Adrenal gland (tissue), 12 donors: ENCODE data around the gene TANK. TPM values are rescaled to one million over a fixed set of nuclear protein-coding genes. Genes with fewer than 3 reads are reported as not detected.

Source experiments
- DNase-seq, 7 donors: peaks; one replicate each; pipeline ENCODE4 v3.0.0-alpha.2; 2019 to 2020
- H3K27ac ChIP-seq, 5 donors: fragments of 200-600 bp; sonication (generic) in 4 of 5; 1 replicate in 3 of 5; 2 replicates in 2 of 5; pipeline versions ENCODE4 v1.5.1 to v1.8.0; 2016 to 2020; ENCODE audit warnings: mild to moderate bottlenecking in 1 of 5
- H3K27me3 ChIP-seq: fragments of 200-600 bp; 2 replicates; pipeline ENCODE4 v1.8.0; 2021
- H3K36me3 ChIP-seq, 2 donors: fragments of 200-600 bp; replicated peaks in 1 of 2; 1 replicate in 1 of 2; 2 replicates in 1 of 2; pipeline versions ENCODE4 v1.5.1 to v1.8.0; 2018 to 2022
- H3K4me1 ChIP-seq, 2 donors: fragments of 200-600 bp; replicated peaks in 1 of 2; 1 replicate in 1 of 2; 2 replicates in 1 of 2; pipeline versions ENCODE4 v1.5.1 to v1.8.0; 2018 to 2021
- H3K4me3 ChIP-seq, 4 donors: fragments of 200-600 bp; sonication (generic) in 3 of 4; one replicate each; pipeline ENCODE4 v1.5.1; 2016 to 2018
- H3K9me3 ChIP-seq, 3 donors: fragments of 200-600 bp; sonication (generic) in 1 of 3; replicated peaks in 1 of 3; 1 replicate in 2 of 3; 2 replicates in 1 of 3; pipeline versions ENCODE4 v1.5.1 to v1.8.0; 2016 to 2021
- POLR2A ChIP-seq, 2 donors: fragments of 450-650 bp; IDR thresholded peaks; one replicate each; pipeline ENCODE4 v1.6.1; 2017; ENCODE audit warnings: antibody characterized with exemption in 2 of 2, mild to moderate bottlenecking in 2 of 2, moderate library complexity in 1 of 2
- WGBS, 4 donors: extraction: QIAGEN DNeasy Blood & Tissue Kit in 2 of 4; methylation state at CpG; one replicate each; pipeline versions ENCODE4 v1.1.5 to v1.1.7; 2013 to 2017; 5-methylcytosine and 5-hydroxymethylcytosine counted together
- intact Hi-C, 2 donors: fragments of 100-400 bp; cut with DNase I; formaldehyde crosslinking; loops; one replicate each; pipeline versions ENCODE4 v1.14.1 to v1.15.0; 2022 to 2023
- polyA plus RNA-seq, 3 donors: library from polyadenylated mRNA; stranded (reverse); fragments of 200-250 nt in 2 of 3; fragments of 350-450 nt in 1 of 3; fragmentation: Illumina TruSeq in 1 of 3; extraction: RNeasy Lipid Tissue Mini Kit (QIAGEN cat#74804) in 1 of 3; gene quantifications; one replicate each; pipeline ENCODE4 v1.2.3, GENCODE V29; 2013 to 2014
- total RNA-seq, 9 donors: library from RNA; depleted of rRNA in 4 of 9; stranded (reverse); fragments of >200 nt in 4 of 9; fragments of 120-200 nt in 1 of 9; fragmentation: NEBNext Ultra II Directional in 1 of 9; extraction: Animal tissue kit (Norgen Biotek cat#: 25700) in 1 of 9; gene quantifications; one replicate each; pipeline versions ENCODE4 v1.1.0 to v1.2.4, GENCODE V29; 2013 to 2023
- TF ChIP-seq, protein P1 (sequence below), 6 experiments: fragments of 450-650 bp in 4 of 6; fragments of 200-600 bp in 2 of 6; sonication (generic) in 1 of 6; IDR thresholded peaks; 1 replicate in 5 of 6; 2 replicates in 1 of 6; pipeline versions ENCODE4 v1.5.1 to v1.8.0; 2016 to 2021; ENCODE audit warnings: antibody characterized with exemption in 6 of 6, mild to moderate bottlenecking in 2 of 6, moderate library complexity in 1 of 6
- donor health status: healthy with polysubstance abuse.
- donor health status: Bipolar disorder and iron deficiency.
- donor health status: DM: yes; HTN: yes; CAD: no.
- donor health status: DM: no; HTN: no; CAD: no.
- donor health status: DM: no; HTN: no; CAD: no.
- donor health status: DM: yes; HTN: yes; CAD: no.

The TANK gene
- total and polyA plus RNA-seq, 12 donors, result 23.7 to 90.9 (median 55.0) TPM

DNA sequence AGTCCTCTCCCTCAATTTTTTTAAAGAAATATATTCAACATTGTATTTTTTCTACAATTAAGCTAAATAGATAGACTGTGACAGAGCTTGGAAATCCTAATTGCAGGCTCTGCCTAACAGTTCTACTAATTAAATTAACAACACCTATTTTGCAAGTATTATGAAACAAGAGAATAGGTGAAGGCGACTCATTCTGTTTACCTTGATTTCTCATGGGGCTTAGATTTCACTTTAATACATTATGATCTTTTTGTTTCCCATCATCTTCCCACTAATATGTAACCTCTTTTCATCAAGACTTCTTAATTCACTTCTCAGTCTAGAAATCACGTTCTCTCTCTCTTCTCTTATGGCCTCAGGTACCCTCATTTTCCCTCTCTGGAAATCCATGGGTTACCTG lies 42.7 kb upstream of the TANK start:
- Histone ChIP-seq H3K27ac (no peak overlapping the region), H3K27me3 (no peaks in the 10 kb centered on the region), H3K9me3 (no peaks in the 10 kb centered on the region), H3K4me1 (peaks cover 0 to 4% of the 10 kb centered on the region in 2 donors), H3K36me3 (no peaks in the 10 kb centered on the region), H3K4me3 (no peak overlapping the region)
- WGBS, 4 donors, result 89 to 94% (median 90%) methylated on average over 2 of the region's 2 CpGs
- no peak for DNase-seq
- intact Hi-C loops, result no loop called here
- TF ChIP-seq, protein P1, sequence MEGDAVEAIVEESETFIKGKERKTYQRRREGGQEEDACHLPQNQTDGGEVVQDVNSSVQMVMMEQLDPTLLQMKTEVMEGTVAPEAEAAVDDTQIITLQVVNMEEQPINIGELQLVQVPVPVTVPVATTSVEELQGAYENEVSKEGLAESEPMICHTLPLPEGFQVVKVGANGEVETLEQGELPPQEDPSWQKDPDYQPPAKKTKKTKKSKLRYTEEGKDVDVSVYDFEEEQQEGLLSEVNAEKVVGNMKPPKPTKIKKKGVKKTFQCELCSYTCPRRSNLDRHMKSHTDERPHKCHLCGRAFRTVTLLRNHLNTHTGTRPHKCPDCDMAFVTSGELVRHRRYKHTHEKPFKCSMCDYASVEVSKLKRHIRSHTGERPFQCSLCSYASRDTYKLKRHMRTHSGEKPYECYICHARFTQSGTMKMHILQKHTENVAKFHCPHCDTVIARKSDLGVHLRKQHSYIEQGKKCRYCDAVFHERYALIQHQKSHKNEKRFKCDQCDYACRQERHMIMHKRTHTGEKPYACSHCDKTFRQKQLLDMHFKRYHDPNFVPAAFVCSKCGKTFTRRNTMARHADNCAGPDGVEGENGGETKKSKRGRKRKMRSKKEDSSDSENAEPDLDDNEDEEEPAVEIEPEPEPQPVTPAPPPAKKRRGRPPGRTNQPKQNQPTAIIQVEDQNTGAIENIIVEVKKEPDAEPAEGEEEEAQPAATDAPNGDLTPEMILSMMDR (IDR thresholded peaks at IDR 0.05), result no peak
- TF ChIP-seq POLR2A (IDR thresholded peaks at IDR 0.05), result no peak

DNA sequence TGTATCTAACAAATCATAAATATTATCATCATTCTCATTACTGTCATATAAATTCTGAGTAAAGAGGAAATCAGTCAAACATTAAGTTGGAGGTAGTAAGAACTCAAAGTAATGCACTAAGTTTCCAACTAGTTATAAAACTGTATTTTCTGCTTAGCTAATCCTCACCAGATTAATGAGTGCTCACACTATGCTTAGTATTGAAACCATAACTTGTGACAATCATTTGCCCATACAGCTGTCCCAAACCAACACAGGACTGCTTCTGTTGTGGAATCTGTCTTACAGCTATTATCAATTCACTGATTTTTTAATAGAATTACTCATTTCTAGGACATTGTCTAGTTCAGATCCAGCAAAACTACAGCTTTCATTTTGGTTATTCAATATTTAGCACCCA lies 41.5 kb upstream of the TANK start:
- intact Hi-C loops, result no loop called here
- TF ChIP-seq, protein P1 (IDR thresholded peaks at IDR 0.05), result no peak
- no peak for TF ChIP-seq POLR2A (IDR thresholded peaks at IDR 0.05)
- H3K4me1 ChIP-seq, result peaks cover 10 to 16% of the 10 kb centered on the region in 2 donors

DNA sequence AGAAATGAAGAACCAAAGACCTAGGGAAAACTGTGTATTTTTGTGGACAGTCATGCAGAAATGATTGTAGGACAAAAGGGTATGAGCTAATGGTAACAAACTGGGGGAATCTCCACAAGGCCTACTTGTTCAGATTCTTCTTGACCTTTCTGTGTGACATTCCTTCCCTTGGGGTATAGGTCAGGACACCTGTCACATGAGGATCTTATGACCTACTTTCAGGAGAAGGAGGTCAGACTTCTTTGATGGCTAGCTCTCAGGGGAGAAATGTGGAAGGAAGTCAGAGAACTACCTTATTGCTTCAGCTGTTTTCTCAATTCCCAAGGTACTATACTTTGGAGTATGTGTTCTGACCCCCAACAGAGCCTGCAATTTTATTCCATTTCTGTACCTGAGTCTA lies 40.7 kb upstream of the TANK start:
- no peaks in the 10 kb centered on the region for H3K36me3 ChIP-seq
- H3K9me3 ChIP-seq, result no peaks in the 10 kb centered on the region
- H3K27ac ChIP-seq, result no peak overlapping the region
- H3K4me3 ChIP-seq, result no peak overlapping the region
- H3K4me1 ChIP-seq, result peaks cover 16 to 23% of the 10 kb centered on the region in 2 donors
- intact Hi-C loops, result no loop called here
- TF ChIP-seq POLR2A (IDR thresholded peaks at IDR 0.05), result no peak
- TF ChIP-seq, protein P1 (IDR thresholded peaks at IDR 0.05), result no peak
- no peaks in the 10 kb centered on the region for H3K27me3 ChIP-seq
- no peak for DNase-seq

More for the DNA sequence above, 41.5 kb upstream of the TANK start:
- Histone ChIP-seq H3K9me3 (no peaks in the 10 kb centered on the region), H3K27ac (no peak overlapping the region), H3K27me3 (no peaks in the 10 kb centered on the region), H3K4me3 (no peak overlapping the region), H3K36me3 (no peaks in the 10 kb centered on the region)
- no peak for DNase-seq

DNA sequence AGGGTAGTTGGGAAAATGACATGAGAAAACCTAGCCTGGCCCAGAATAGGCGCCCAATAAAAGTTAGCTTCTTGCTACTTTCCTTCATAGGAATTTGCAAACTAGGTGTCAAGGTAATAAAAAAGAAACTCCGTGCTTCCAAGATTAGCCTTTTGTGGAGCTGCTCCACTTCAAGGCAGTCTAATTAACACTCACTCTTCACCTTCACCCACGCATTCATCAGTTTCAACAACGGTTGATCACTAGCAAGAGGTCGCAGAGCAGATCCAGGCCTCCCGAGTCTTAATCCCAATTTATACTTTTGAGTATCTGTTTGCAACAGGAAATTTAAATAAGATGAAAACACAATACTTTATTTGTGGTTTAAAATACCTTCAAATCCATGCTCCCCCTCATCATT lies 39.5 kb upstream of the TANK start:
- intact Hi-C loops, result no loop called here
- TF ChIP-seq, protein P1 (IDR thresholded peaks at IDR 0.05), result no peak
- TF ChIP-seq POLR2A (IDR thresholded peaks at IDR 0.05), result no peak
- peaks cover 16 to 24% of the 10 kb centered on the region in 2 donors for H3K4me1 ChIP-seq
- no peaks in the 10 kb centered on the region for H3K36me3 ChIP-seq
- no peaks in the 10 kb centered on the region for H3K9me3 ChIP-seq
- 90 to 96% (median 93%) methylated on average over 6 of the region's 6 CpGs for WGBS, 4 donors
- H3K4me3 ChIP-seq, result no peak overlapping the region
- H3K27me3 ChIP-seq, result no peaks in the 10 kb centered on the region
- H3K27ac ChIP-seq, result no peak overlapping the region
- no peak for DNase-seq
